ENCODE results near the gene TYROBP.
"Not testable (repeated sequence)": the region's sequence is repeated elsewhere in the genome, so short reads cannot be mapped to it uniquely, and the experiment has no call there.

Gene TYROBP

DNA sequence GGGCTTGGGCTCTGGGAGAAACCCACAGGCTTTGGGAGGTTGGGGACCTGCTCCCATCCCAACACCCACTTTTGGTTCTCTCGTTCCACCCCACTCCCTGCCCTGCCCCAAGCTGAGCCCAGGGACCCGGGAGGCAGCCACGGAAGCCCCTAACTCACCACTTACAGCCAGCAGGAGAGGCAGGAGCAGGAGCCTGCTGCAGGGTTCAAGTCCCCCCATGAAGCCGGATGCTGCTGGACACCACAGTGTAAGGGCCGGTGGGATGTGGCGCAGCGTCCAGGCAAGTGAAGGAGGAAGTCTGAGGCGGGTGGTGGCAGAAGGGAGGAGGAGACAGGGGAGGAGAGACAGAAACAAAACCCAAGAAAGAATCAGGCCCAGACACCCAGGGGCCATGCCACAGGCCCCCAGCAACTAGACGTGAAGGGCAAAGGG lies at the start of gene TYROBP:
Gene TYROBP (minus strand): TSS at position 286 of the 432 bp plus-strand sequence. CDS start 67 bp downstream, at position 219.
- TF ChIP-seq, protein P1, sequence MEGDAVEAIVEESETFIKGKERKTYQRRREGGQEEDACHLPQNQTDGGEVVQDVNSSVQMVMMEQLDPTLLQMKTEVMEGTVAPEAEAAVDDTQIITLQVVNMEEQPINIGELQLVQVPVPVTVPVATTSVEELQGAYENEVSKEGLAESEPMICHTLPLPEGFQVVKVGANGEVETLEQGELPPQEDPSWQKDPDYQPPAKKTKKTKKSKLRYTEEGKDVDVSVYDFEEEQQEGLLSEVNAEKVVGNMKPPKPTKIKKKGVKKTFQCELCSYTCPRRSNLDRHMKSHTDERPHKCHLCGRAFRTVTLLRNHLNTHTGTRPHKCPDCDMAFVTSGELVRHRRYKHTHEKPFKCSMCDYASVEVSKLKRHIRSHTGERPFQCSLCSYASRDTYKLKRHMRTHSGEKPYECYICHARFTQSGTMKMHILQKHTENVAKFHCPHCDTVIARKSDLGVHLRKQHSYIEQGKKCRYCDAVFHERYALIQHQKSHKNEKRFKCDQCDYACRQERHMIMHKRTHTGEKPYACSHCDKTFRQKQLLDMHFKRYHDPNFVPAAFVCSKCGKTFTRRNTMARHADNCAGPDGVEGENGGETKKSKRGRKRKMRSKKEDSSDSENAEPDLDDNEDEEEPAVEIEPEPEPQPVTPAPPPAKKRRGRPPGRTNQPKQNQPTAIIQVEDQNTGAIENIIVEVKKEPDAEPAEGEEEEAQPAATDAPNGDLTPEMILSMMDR (conservative IDR thresholded peaks at IDR 0.05; ENCODE audit: low read length), result no peak
- DNase-seq (ENCODE audit: low read depth), result no peak
- H3K4me3 ChIP-seq (ENCODE audit: low read length), result no peak within 1 kb of the TSS

- not testable (repeated sequence) for DNase-seq (ENCODE audit: low read depth); H3K4me3 ChIP-seq (ENCODE audit: low read length)
Measured at GRCh38 chr19:35957411-35957810, 49.3 kb upstream of the TYROBP start.

GRCh38 chr19:35955881-35956634 lies 48.0 kb upstream of the TYROBP start:
- no peak overlapping the region for H3K4me3 ChIP-seq (ENCODE audit: low read length)
- TF ChIP-seq, protein P1 (conservative IDR thresholded peaks at IDR 0.05; ENCODE audit: low read length), result no peak
- DNase-seq (ENCODE audit: low read depth), result no peak

- TF ChIP-seq, protein P1 (conservative IDR thresholded peaks at IDR 0.05; ENCODE audit: low read length), result no peak
- no peak for DNase-seq (ENCODE audit: low read depth)
- H3K4me3 ChIP-seq (ENCODE audit: low read length), result no peak overlapping the region
Measured at GRCh38 chr19:35949131-35949530, 41.0 kb upstream of the TYROBP start.

DNA sequence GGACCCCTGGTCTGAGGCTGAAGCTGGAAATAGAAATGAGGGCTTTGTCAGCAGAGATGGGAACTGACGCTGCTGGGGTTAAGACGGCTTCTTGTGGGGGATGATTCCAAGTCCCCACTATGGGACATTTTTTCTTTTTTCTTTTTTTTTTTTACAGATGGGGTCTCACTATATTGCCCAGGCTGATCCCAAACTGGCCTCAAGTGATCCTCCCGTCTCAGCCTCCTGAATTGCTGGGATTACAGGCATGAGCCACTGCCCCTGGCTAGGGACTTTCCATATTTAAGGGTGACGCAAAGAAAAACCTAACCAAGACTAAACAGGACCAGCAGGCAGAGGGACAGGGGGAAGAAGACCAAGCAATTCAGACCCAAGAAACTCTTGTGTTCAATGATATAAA lies 38.1 kb upstream of the TYROBP start:
- no peak for DNase-seq (ENCODE audit: low read depth)

GRCh38 chr19:35945121-35945790 lies 37.2 kb upstream of the TYROBP start:
- H3K4me3 ChIP-seq (ENCODE audit: low read length), result no peak overlapping the region
- TF ChIP-seq, protein P1 (conservative IDR thresholded peaks at IDR 0.05; ENCODE audit: low read length), result no peak
- DNase-seq (ENCODE audit: low read depth), result no peak

More for the DNA sequence above, 38.1 kb upstream of the TYROBP start:
- H3K4me3 ChIP-seq (ENCODE audit: low read length), result no peak overlapping the region
- TF ChIP-seq, protein P1 (conservative IDR thresholded peaks at IDR 0.05; ENCODE audit: low read length), result no peak

DNA sequence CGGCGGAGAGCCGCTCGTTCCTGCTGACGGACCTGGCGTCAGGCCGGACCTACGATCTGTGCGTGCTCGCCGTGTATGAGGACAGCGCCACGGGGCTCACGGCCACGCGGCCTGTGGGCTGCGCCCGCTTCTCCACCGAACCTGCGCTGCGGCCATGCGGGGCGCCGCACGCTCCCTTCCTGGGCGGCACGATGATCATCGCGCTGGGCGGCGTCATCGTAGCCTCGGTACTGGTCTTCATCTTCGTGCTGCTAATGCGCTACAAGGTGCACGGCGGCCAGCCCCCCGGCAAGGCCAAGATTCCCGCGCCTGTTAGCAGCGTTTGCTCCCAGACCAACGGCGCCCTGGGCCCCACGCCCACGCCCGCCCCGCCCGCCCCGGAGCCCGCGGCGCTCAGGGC lies 36.5 kb upstream of the TYROBP start:
- DNase-seq (ENCODE audit: low read depth), result no peak

More for the DNA sequence above, 36.5 kb upstream of the TYROBP start:
- no peak overlapping the region for H3K4me3 ChIP-seq (ENCODE audit: low read length)
- TF ChIP-seq, protein P1 (conservative IDR thresholded peaks at IDR 0.05; ENCODE audit: low read length), result no peak

All from AG10803 (cell line).